ENCODE results near the gene CPEB1.

- no peak for TF ChIP-seq EZH2 (IDR thresholded peaks at IDR 0.05; ENCODE audit: low read length, missing control alignments)
- TF ChIP-seq, protein P1, sequence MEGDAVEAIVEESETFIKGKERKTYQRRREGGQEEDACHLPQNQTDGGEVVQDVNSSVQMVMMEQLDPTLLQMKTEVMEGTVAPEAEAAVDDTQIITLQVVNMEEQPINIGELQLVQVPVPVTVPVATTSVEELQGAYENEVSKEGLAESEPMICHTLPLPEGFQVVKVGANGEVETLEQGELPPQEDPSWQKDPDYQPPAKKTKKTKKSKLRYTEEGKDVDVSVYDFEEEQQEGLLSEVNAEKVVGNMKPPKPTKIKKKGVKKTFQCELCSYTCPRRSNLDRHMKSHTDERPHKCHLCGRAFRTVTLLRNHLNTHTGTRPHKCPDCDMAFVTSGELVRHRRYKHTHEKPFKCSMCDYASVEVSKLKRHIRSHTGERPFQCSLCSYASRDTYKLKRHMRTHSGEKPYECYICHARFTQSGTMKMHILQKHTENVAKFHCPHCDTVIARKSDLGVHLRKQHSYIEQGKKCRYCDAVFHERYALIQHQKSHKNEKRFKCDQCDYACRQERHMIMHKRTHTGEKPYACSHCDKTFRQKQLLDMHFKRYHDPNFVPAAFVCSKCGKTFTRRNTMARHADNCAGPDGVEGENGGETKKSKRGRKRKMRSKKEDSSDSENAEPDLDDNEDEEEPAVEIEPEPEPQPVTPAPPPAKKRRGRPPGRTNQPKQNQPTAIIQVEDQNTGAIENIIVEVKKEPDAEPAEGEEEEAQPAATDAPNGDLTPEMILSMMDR (conservative IDR thresholded peaks at IDR 0.05 in 1 of 2, IDR thresholded peaks at IDR 0.05 in 1 of 2; ENCODE audit: low read depth in 1 of 2, low read length in 2 of 2): no peak
Observed at GRCh38 chr15:82653483-82654168, 6.5 kb upstream of the CPEB1 start.

All from fibroblast of lung (primary cell).